Measurements from ENCODE around the gene TOE1. TPM values are rescaled to one million over a fixed set of nuclear protein-coding genes. Genes with fewer than 3 reads are reported as not detected.

TOE1 gene
- total RNA-seq, 1 experiment from 2014 or later, result 31.2 TPM

- Histone ChIP-seq H2BK120ac (ENCODE audit: low read depth, low read length, poor library complexity, severe bottlenecking) (no peak overlapping the region), H3K79me2 (ENCODE audit: insufficient read depth, low read length) (no peaks in the 10 kb centered on the region), H3K9ac (ENCODE audit: extremely low read depth, insufficient read length, low read length) (peak overlapping the region; percentile 81), H3K23ac (ENCODE audit: insufficient read length, low read depth, low read length) (no peak overlapping the region), H3K18ac (ENCODE audit: insufficient read length, low read depth, low read length) (peak overlapping the region; percentile 95), H3K4me2 (ENCODE audit: insufficient read depth, insufficient read length, low read length) (peak overlapping the region; percentile 72), H3K14ac (ENCODE audit: insufficient read depth, low read length) (peak overlapping the region; percentile 99), H4K20me1 (ENCODE audit: control insufficient read depth, insufficient read depth, insufficient read length) (no peaks in the 10 kb centered on the region), H2AFZ (ENCODE audit: low read length) (no peak overlapping the region), H3K27me3 (ENCODE audit: insufficient read depth, low read length) (no peaks in the 10 kb centered on the region), H2AK5ac (ENCODE audit: insufficient read length, low read length) (no peak overlapping the region), H3K4me1 (ENCODE audit: insufficient read depth, low read length) (peaks cover 12% of the 10 kb centered on the region), H4K91ac (ENCODE audit: insufficient read length, low read depth, low read length) (no peak overlapping the region), H2BK5ac (ENCODE audit: insufficient read length, low read length) (no peak overlapping the region), H3T11ph (ENCODE audit: low read length) (no peak overlapping the region), H3K56ac (ENCODE audit: insufficient read length, low read depth, low read length) (no peak overlapping the region), H3K4ac (ENCODE audit: low read depth, low read length) (no peak overlapping the region), H4K8ac (replicated peaks; ENCODE audit: insufficient read length, low read depth, low read length) (no peak overlapping the region), H2BK12ac (ENCODE audit: insufficient read length, low read depth, low read length) (no peak overlapping the region), H2BK20ac (ENCODE audit: low read depth, low read length, poor library complexity, severe bottlenecking) (no peak overlapping the region), H3K27ac (ENCODE audit: insufficient read length, low read depth, low read length) (no peak overlapping the region), H3K79me1 (ENCODE audit: insufficient read depth, low read depth, low read length, poor library complexity, severe bottlenecking) (no peaks in the 10 kb centered on the region), H3K23me2 (ENCODE audit: insufficient read length, low read depth, low read length, poor library complexity, severe bottlenecking) (peaks cover 9% of the 10 kb centered on the region), H3K9me3 (ENCODE audit: control insufficient read depth, low read depth, low read length) (no peaks in the 10 kb centered on the region), H2BK15ac (ENCODE audit: low read depth, low read length) (no peak overlapping the region), H4K5ac (ENCODE audit: insufficient read length, low read depth, low read length) (no peak overlapping the region)
- Mint-ChIP-seq H3K4me1 (peaks cover 45 to 47% of the 10 kb centered on the region in 2 experiments), H3K36me3 (ENCODE audit: insufficient read depth in 1 of 3, low read depth in 3 of 3) (no peaks in the 10 kb centered on the region), H3K9me3 (no peaks in the 10 kb centered on the region; a peak in 1 of 5 replicates), H3K27ac (peak overlapping the region; percentile 90 to 98 (median 97)), H3K4me3 (peak overlapping the region; percentile 85 to 88), H3K27me3 (ENCODE audit: low read depth) (no peaks in the 10 kb centered on the region)
- TF ChIP-seq CTCF (conservative IDR thresholded peaks at IDR 0.05), result peak; percentile 73
- WGBS (ENCODE audit: extremely low coverage, insufficient read length, low lambda C conversion rate), result no CpG with 5 or more reads among the region's 68 CpGs
- DNase-seq, result peak; percentile 99
These were observed 36.3 kb upstream of the TOE1 start for GRCh38 chr1:45303520-45304310.
